Heart right ventricle (tissue), 16 donors: ENCODE data around the gene PLEKHN1. TPM values are rescaled to one million over a fixed set of nuclear protein-coding genes. Genes with fewer than 3 reads are reported as not detected.

Experiments
- ATAC-seq, 8 donors: fragments of 200-7000 bp; cut with Tn5 transposase; one replicate each; pipeline ENCODE4 v1.9.1; 2020; ENCODE audit warnings: mild to moderate bottlenecking in 8 of 8, moderate library complexity in 8 of 8, moderate number of reproducible peaks in 1 of 8
- DNase-seq, 2 donors: peaks; one replicate each; pipeline ENCODE4 v3.0.0-alpha.2; 2020
- H3K27ac ChIP-seq, 10 donors: fragments of 200-600 bp; sonication (generic) in 2 of 10; one replicate each; pipeline versions ENCODE4 v1.5.0 to v1.8.0; 2020 to 2022; ENCODE audit warnings: mild to moderate bottlenecking in 3 of 10
- H3K27me3 ChIP-seq, 7 donors: fragments of 200-600 bp; one replicate each; pipeline ENCODE4 v1.8.0; 2021 to 2022; ENCODE audit warnings: mild to moderate bottlenecking in 2 of 7
- H3K36me3 ChIP-seq, 9 donors: fragments of 200-600 bp; sonication (generic) in 1 of 9; one replicate each; pipeline versions ENCODE4 v1.5.0 to v1.8.0; 2020 to 2022; ENCODE audit warnings: mild to moderate bottlenecking in 2 of 9
- H3K4me1 ChIP-seq, 9 donors: fragments of 200-600 bp; sonication (generic) in 1 of 9; one replicate each; pipeline versions ENCODE4 v1.5.0 to v1.8.0; 2020 to 2022; ENCODE audit warnings: mild to moderate bottlenecking in 4 of 9
- H3K4me3 ChIP-seq, 10 donors: fragments of 200-600 bp; sonication (generic) in 2 of 10; one replicate each; pipeline versions ENCODE4 v1.5.0 to v1.8.0; 2020 to 2022; ENCODE audit warnings: mild to moderate bottlenecking in 7 of 10, moderate library complexity in 2 of 10
- H3K9me3 ChIP-seq, 11 donors: fragments of 200-600 bp in 10 of 11; sonication (generic) in 2 of 11; one replicate each; pipeline versions ENCODE4 v1.5.0 to v1.8.0; 2013 to 2022; ENCODE audit warnings: mild to moderate bottlenecking in 2 of 11, control low read depth in 1 of 11, moderate library complexity in 1 of 11
- WGBS, 2 donors: extraction: QIAGEN DNeasy Blood & Tissue Kit; methylation state at CpG; one replicate each; pipeline ENCODE4 v1.1.7; 2013; ENCODE audit warnings: inconsistent platforms in 1 of 2; 5-methylcytosine and 5-hydroxymethylcytosine counted together
- intact Hi-C, 10 donors: fragments of 100-400 bp; cut with DNase I; formaldehyde crosslinking; loops; one replicate each; pipeline versions ENCODE4 v1.11.1 to v1.14.2; 2022
- polyA plus RNA-seq, 2 donors: library from polyadenylated mRNA; stranded (reverse); fragments of 200-250 nt; gene quantifications; one replicate each; pipeline ENCODE4 v1.2.3, GENCODE V29; 2013
- total RNA-seq, 10 donors: library from RNA; stranded (reverse); fragmentation: NEBNext Ultra II Directional in 3 of 10; extraction: Animal tissue kit (Norgen Biotek cat#: 25700) in 3 of 10; gene quantifications; one replicate each; pipeline versions ENCODE4 v1.2.1 to v1.2.4, GENCODE V29; 2021 to 2023
- TF ChIP-seq, protein P1 (sequence below), 9 donors: fragments of 200-600 bp; sonication (generic) in 2 of 9; IDR thresholded peaks; one replicate each; pipeline versions ENCODE4 v1.5.0 to v1.8.0; 2021 to 2022; ENCODE audit warnings: antibody characterized with exemption in 9 of 9, mild to moderate bottlenecking in 5 of 9, moderate library complexity in 1 of 9
- donor health status: Arrhythmogenic right ventricular cardiomyopathy.
- donor health status: ischemic (EF 13 %, LVEDD 7.1; RV severe dilation, severe dysfunction).
- donor health status: healthy with polysubstance abuse.
- donor health status: DM: no; HTN: yes; CAD: no.
- donor health status: DM: no; HTN: no; CAD: no.
- donor health status: ischemic (EF 25% LVEDD 6.9; RV normal size, moderate dysfunction).
- donor health status: ischemic (EF 25% LVEDD 5.7; RV mildly dilated, moderate dysfunction).
- donor health status: healthy.
- donor health status: DM: yes; HTN: yes; CAD: no.
- donor health status: Ischemic cardiomyopathy.
- donor health status: ischemic (EF 35%, LVEDD 5.7; RV mildly dilated, moderate dysfunction).
- donor health status: nonischemic (EF 11% LVEDD 7.7; RV severe dilation, severe dysfunction).
- donor health status: DM: yes; HTN: yes; CAD: no.
- donor health status: PGD.
- donor health status: ischemic (EF 29% LVEDD 5.4; RV normal size, mild dysfunction).
- donor health status: nonischemic (EF 23%, LVEDD 6.1; RV moderate dilation, normal function).

PLEKHN1 gene
- total and polyA plus RNA-seq, 12 donors, result 0.13 to 0.37 (median 0.29) TPM; not detected in 8

DNA sequence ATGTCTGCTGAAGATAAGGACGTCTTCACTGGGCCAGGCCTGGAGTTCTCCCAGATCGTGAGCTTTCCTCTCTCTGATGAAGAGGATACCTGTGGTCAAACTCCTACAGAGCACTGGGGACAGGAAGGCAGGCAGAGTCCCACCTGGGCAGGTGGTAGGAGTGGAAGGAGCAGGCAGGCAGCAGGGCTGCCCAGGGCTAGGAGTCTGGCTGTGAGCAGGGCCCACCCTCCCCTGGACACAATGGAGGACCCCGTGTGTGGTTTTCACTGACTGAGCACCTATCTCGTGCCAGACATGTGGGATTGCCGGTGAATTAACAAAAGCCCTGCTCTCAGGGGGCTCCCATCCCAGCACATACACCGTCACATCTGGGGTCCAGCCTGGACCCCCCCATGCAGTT, 47.4 kb upstream of the PLEKHN1 start:
- 60 to 63% methylated on average over 6 of the region's 6 CpGs for WGBS, 2 donors
- peaks cover 0 to 7% (median 0%) of the 10 kb centered on the region in 9 donors for H3K36me3 ChIP-seq
- TF ChIP-seq, protein P1, sequence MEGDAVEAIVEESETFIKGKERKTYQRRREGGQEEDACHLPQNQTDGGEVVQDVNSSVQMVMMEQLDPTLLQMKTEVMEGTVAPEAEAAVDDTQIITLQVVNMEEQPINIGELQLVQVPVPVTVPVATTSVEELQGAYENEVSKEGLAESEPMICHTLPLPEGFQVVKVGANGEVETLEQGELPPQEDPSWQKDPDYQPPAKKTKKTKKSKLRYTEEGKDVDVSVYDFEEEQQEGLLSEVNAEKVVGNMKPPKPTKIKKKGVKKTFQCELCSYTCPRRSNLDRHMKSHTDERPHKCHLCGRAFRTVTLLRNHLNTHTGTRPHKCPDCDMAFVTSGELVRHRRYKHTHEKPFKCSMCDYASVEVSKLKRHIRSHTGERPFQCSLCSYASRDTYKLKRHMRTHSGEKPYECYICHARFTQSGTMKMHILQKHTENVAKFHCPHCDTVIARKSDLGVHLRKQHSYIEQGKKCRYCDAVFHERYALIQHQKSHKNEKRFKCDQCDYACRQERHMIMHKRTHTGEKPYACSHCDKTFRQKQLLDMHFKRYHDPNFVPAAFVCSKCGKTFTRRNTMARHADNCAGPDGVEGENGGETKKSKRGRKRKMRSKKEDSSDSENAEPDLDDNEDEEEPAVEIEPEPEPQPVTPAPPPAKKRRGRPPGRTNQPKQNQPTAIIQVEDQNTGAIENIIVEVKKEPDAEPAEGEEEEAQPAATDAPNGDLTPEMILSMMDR (IDR thresholded peaks at IDR 0.05), result no peak
- peaks cover 9 to 92% (median 88%) of the 10 kb centered on the region in 7 donors for H3K27me3 ChIP-seq
- H3K4me3 ChIP-seq, result no peak overlapping the region
- DNase-seq, result no peak
- intact Hi-C loops, result no loop called here
- H3K27ac ChIP-seq, result no peak overlapping the region
- H3K9me3 ChIP-seq, result no peaks in the 10 kb centered on the region
- peaks cover 15 to 34% (median 22%) of the 10 kb centered on the region in 9 donors for H3K4me1 ChIP-seq
- ATAC-seq, result no peak

DNA sequence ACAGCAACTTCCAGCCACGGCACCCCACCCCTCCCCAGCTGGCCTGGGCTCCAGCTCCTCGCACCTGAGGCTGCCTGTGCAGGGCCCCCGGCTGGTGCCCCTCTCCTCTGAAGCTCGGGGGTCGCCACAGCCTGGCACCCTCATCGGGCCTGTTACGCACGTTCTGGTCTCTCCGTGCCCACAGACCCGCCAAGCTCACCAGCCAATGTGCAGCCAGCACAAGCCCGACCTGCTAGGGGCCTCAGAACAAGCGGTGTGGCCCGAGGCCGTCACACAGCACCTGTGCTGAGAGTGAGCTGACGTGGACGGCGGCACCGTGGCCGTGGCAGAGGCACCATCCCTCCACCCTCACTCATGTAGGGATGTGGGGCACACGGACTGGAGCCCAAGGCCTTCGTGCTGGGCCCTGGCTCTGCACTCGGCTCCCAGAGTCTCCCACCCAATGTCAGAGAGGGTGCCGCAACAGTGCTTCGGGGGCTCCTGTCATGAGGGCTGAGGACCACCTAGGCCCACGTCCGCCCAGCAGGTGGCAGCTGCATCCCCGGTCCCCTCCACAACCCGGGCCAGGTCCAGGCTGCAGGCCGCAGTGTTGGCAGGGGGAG, 46.9 kb upstream of the PLEKHN1 start:
- TF ChIP-seq, protein P1 (IDR thresholded peaks at IDR 0.05), result peak in 1 of 9 donors; percentile 7
- DNase-seq (no peak), ATAC-seq (peak in 1 of 8 donors; percentile 6)
- no peak overlapping the region for H3K4me3 ChIP-seq
- WGBS, 2 donors, result 75 to 81% methylated on average over 29 of the region's 29 CpGs
- H3K27me3 ChIP-seq, result peaks cover 9 to 92% (median 83%) of the 10 kb centered on the region in 7 donors
- H3K9me3 ChIP-seq, result no peaks in the 10 kb centered on the region
- intact Hi-C loops, result no loop called here
- peaks cover 0 to 1% (median 0%) of the 10 kb centered on the region in 9 donors for H3K36me3 ChIP-seq
- H3K4me1 ChIP-seq, result peaks cover 15 to 34% (median 22%) of the 10 kb centered on the region in 9 donors
- no peak overlapping the region for H3K27ac ChIP-seq

DNA sequence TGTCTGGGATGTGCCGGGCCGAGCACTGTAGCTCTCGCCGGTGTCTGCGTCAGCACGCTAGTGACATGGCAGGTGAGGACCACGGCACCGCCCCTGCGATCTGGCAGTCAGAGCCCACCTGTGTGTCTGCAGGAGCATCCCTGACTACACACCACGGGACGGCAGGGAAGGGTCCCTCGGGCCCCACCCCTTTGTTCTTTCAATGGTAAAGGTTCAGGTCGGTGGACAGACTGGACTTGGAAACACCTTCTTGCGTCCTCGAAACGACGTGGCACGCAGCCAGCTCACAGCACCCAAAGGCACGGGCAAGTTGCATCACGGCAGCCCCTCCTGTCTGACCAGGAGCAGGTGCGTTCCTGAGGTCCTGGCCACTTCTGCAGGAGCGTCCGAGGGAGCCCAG, 46.3 kb upstream of the PLEKHN1 start:
- no peaks in the 10 kb centered on the region for H3K36me3 ChIP-seq
- no peak for ATAC-seq
- no peak overlapping the region for H3K27ac ChIP-seq
- WGBS, 2 donors, result 52 to 69% methylated on average over 23 of the region's 23 CpGs
- DNase-seq, result no peak
- no peak overlapping the region for H3K4me3 ChIP-seq
- TF ChIP-seq, protein P1 (IDR thresholded peaks at IDR 0.05), result no peak
- H3K27me3 ChIP-seq, result peaks cover 12 to 97% (median 88%) of the 10 kb centered on the region in 7 donors
- intact Hi-C loops, result loop anchor here in 1 of 10 donors (2.0 kb wide), 1 partner anchor 21 kb away; no protein-coding TSS in a partner anchor
- peaks cover 15 to 39% (median 28%) of the 10 kb centered on the region in 9 donors for H3K4me1 ChIP-seq
- H3K9me3 ChIP-seq, result no peaks in the 10 kb centered on the region

DNA sequence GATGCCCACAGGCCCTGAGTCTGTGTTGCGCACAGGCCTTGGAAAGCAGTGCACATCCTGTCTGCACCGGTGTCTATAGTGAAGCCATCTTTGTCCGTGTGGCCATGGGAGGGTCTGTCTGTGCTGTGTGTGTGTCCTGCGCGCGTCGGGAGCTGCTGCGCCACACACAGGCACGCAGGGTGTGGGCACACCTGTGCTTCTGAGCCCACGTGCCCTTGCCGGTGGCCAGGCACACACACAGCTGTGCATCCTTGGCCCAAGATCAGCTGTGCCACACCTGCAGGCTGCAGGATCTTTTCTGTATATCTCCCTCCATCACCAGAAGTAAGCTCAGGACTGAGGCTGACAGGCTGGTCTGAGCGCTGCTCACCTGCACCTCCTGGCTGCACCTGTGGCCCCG, 45.8 kb upstream of the PLEKHN1 start:
- 18 to 34% methylated on average over 13 of the region's 13 CpGs for WGBS, 2 donors
- ATAC-seq, result no peak
- TF ChIP-seq, protein P1 (IDR thresholded peaks at IDR 0.05), result no peak
- Histone ChIP-seq H3K4me1 (peaks cover 15 to 43% (median 30%) of the 10 kb centered on the region in 9 donors), H3K27me3 (peaks cover 12 to 100% (median 88%) of the 10 kb centered on the region in 7 donors), H3K27ac (no peak overlapping the region), H3K4me3 (no peak overlapping the region), H3K9me3 (no peaks in the 10 kb centered on the region), H3K36me3 (no peaks in the 10 kb centered on the region)
- DNase-seq, result no peak
- intact Hi-C loops, result loop anchor here in 1 of 10 donors (2.0 kb wide), 1 partner anchor 20 kb away; no protein-coding TSS in a partner anchor
